HG03196 (cell line): ENCODE results near the gene RGSL1.
"Not testable (repeated sequence)": the region's sequence is repeated elsewhere in the genome, so short reads cannot be mapped to it uniquely, and the experiment has no call there.

Source experiments
- ATAC-seq: cut with Tn5 transposase; IDR thresholded peaks from one replicate; pipeline ENCODE4 v1.9.1; 2021; ENCODE audit not compliant: unreplicated experiment

RGSL1 gene

GRCh38 chr1:182446033-182446669, 3.8 kb upstream of the RGSL1 start:
- ATAC-seq, result no peak

- ATAC-seq, result not testable (repeated sequence)
These were observed 2.8 kb upstream of the RGSL1 start for GRCh38 chr1:182447124-182447523.

- ATAC-seq, result no peak
These were observed 2.3 kb upstream of the RGSL1 start for GRCh38 chr1:182447660-182448059.

- no peak for ATAC-seq
These were observed 3.7 kb downstream of the RGSL1 start for GRCh38 chr1:182453631-182454030.

DNA sequence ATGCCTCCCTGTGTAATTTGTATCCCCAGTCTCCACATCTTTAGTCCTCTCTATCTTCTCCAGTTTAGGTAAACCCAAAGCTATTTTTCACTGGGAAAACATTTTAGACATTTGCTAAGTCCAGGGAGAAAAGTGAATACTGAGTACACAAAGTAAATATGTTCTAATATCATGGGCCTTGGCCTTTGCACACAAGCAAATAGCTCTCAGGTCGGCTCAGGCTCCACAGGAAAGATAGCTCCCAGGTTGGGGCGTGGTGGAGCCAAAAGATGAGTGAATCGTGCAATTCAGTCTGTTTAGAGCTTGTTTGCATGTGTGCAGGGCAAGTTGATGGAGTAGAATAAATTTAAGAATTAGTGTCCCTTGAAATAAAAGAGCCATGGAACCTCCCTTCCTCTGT, 7.9 kb downstream of the RGSL1 start:
- ATAC-seq, result no peak

DNA sequence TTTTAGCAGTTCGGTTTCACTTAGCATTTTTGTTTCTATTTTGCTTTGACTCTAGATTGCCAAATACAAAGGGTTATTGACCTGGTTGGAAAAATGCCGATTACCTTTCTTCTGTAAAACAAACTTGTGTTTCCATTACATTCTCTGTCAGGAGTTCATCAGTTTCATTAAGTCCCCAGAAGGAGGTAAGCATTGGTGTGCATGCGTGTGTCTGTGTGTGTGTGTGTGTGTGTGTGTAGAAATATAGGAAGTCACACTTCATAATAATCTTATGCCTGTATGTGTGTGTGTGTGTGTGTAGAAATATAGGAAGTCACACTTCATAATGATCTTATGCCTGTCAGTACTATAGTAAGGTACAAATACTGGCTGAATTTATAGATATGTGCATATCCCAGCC, 10.0 kb downstream of the RGSL1 start:
- ATAC-seq, result no peak

DNA sequence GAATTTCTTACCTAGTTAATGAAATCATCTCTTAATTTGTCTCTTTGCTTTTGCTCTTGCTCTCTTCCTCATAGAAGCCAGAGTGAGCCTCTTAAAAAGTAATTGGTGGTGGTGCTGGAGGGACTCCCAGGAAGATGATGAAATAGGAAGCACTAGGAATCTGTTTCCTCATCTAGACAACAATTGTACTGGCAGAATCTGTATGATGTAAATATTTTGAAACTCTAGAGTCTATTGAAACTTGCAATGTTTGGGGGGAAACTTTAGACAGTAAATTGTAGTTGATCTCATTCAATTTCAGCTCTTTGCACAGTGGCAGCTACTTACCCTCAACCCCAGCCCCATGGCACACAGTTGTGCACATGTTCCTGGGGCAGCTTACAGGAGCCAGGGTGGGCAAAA, 10.6 kb downstream of the RGSL1 start:
- no peak for ATAC-seq

DNA sequence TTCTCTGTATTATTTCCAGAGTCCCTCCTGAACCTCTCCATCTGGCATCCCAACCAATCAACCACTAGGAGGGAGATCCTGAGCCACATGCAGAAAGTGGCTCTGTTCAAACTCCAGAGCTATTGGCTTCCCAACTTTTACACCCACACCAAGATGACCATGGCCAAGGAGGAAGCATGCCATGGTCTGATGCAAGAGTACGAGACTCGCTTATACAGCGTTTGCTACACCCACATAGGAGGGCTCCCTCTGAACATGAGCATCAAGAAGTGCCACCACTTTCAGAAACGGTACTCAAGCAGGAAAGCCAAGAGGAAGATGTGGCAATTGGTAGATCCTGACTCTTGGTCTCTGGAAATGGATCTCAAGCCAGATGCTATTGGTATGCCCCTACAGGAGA, 23.6 kb downstream of the RGSL1 start:
- no peak for ATAC-seq

GRCh38 chr1:182476625-182477024, 26.7 kb downstream of the RGSL1 start:
- ATAC-seq, result no peak

- ATAC-seq, result no peak
These were observed 28.3 kb downstream of the RGSL1 start for GRCh38 chr1:182478238-182478637.

GRCh38 chr1:182484067-182484466, 34.1 kb downstream of the RGSL1 start:
- ATAC-seq, result peak; percentile 3

DNA sequence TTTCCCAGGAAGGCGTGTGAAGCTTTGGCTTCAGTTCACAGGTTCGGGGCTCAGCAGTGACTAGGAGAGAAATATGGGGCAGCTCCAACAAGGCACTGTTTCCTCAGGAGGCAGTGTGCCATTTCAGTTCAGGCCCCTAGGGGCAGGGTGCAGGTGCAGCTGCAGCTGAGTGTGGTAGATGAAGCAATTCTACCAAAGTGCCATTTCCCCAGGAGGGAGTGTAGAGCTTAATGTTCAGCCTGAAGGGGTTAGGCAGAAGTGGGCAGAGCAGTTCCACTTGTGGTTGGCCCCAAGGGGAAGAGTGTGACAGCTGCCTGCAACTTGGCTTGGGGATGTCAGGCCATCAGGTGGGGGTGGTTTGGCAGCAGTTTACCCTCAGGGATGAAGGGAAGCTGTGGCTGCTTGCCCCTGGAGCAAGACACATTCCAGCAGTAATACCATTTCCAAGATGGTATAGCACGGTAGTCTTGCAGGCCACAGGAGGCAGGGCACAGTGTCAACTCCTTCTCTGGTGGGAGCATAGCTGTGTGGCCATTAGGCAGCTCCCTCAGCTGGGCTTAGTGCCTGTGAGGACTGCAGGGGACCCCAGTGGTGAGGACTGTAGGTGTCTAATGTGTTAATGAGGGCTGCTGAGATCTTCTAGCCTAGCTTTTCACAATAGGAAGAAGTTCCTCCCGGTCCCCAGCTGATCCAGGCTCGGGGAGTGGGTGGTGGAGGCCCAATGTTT, 34.7 kb downstream of the RGSL1 start:
- ATAC-seq, result peak; percentile 83

- no peak for ATAC-seq
These were observed 35.9 kb downstream of the RGSL1 start for GRCh38 chr1:182485861-182486260.

DNA sequence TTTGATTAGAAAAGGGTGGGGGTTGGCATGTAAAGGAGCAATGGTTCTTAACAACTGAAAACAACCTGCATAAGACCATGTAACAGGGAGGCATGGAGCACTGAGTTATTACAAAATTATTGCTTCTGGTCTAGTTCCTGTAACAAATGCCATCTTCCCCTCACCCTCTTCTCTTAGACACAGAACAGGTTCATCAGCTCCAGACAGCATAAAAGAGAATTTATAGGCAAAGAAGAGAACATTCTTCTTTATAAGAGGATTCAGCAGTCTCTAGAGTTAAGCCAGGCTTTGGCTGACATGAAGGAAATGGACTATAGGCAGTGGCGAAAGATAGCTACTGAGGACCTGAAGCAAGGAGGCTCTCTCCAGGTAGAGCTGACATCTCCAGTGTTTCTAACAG, 38.9 kb downstream of the RGSL1 start:
- ATAC-seq, result no peak

GRCh38 chr1:182493063-182493462, 43.1 kb downstream of the RGSL1 start:
- no peak for ATAC-seq

DNA sequence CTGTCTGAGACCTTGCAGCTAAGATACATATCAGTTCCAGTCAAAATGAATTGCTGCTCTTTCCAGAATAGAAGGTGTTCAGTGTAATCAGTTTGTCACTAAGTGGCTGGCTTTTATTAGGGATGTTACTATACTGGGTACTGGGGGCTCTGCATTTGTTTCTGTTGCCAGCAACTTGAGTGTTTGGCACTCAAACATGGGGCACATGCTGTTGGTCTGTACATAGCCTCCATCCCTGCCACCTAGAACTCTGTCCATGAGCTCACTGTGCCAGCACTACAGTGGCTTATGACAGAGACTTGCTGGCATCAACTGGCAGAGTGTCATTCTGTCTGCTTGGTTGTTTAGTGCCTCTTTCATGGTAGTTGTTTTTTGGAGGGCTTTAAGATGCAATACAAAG, 45.1 kb downstream of the RGSL1 start:
- ATAC-seq, result no peak

DNA sequence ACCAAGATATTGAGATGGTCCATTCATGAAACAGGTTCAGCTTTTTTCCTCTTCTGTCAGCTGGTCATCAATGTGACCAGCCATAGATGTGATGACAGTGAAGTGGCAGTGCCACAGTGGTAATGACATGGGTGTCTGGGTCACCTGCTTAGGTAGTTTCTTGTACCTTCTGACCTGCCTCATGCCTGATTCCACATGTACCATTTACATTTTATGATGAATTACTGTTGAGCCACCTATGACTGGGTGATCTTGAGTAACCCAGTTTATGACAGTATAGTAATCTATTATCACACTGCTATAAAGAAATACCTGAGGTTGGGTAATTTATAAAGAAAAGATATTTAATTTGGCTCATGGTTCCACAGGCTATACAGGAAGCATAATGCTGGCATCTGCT, 45.7 kb downstream of the RGSL1 start:
- ATAC-seq, result no peak

GRCh38 chr1:182507685-182508084, 57.7 kb downstream of the RGSL1 start:
- ATAC-seq, result no peak

- ATAC-seq, result no peak
These were observed 65.6 kb downstream of the RGSL1 start for GRCh38 chr1:182515556-182515955.

DNA sequence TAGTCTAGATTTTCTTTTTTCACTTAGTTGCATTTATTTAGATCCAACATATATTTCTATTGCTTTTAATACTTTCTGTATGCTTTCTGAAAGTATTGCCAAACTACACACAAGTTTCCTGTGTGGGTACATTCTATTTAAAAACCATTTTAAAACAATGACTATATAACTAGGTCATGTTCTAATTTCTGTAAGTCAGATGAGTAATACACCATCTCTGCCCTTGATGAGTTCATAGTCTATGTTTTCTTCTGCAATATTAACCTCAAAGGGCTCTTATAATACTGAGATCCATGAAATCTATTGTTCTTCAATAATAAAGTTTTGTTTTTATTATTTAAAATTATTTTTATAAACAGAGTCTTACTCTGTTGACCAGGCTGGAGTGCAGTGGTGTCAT, 70.8 kb downstream of the RGSL1 start:
- ATAC-seq, result no peak

- no peak for ATAC-seq
These were observed 75.4 kb downstream of the RGSL1 start for GRCh38 chr1:182525342-182525741.

- ATAC-seq, result no peak
These were observed 77.7 kb downstream of the RGSL1 start for GRCh38 chr1:182527680-182528079.

- not testable (repeated sequence) for ATAC-seq
These were observed 78.3 kb downstream of the RGSL1 start for GRCh38 chr1:182528206-182528605.
